ENCODE data around the gene CCL15.
"Not testable (repeated sequence)": the region's sequence is repeated elsewhere in the genome, so short reads cannot be mapped to it uniquely, and the experiment has no call there.

The CCL15 gene, protein sequence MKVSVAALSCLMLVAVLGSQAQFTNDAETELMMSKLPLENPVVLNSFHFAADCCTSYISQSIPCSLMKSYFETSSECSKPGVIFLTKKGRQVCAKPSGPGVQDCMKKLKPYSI

DNA sequence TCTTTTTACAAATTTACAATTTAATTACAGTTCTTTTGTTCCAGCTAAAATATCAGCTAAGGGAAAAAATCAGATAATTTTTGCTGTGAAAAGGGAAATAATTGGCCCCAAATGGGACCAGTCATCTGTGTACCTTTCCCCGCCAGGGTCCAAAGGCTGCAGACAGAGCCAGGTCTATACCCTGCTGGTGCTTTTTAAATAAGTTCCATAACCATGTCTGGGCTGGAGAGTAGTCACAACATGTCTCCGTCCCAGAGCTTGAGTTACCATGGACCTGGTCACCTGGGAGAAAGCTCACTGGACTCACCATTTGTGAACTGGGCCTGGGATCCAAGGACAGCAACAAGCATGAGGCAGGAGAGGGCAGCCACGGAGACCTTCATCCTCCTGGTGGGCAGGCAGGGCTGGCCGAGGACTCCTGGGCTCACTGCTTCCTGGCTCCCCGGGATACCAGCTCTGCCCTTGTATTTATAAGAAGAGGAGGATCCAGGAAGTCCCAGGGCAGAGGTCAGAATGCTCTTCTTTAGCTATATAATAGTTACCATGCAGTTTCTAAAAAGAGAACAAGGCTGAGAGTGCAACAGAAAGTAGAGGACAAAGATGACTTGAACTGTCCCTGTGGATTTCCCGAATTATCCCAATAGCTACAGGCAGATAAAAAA lies at the start of gene CCL15:
TSS of gene CCL15 (minus strand) at position 444 of the 662 bp plus-strand sequence. CDS start at position 383, 61 bp downstream.
- no peak for DNase-seq

DNA sequence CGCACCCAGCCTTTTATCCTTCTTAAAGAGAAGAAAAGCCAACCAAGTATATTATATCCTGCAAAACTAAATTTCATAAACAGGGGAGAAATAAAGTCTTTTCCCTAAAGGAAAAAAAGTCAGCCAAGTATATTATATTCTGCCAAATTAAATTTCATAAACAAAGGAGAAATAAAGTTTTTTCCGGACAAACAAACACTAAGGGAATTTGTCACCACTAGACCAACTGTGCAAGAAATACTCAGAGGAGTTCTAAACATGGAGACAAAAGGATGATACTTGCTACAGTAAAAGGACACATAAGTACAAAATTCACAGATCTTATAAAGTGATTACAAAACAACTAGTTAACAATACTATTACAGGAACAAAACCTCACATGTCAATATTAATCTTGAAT lies 48.3 kb upstream of the CCL15 start:
- no peak for DNase-seq

DNA sequence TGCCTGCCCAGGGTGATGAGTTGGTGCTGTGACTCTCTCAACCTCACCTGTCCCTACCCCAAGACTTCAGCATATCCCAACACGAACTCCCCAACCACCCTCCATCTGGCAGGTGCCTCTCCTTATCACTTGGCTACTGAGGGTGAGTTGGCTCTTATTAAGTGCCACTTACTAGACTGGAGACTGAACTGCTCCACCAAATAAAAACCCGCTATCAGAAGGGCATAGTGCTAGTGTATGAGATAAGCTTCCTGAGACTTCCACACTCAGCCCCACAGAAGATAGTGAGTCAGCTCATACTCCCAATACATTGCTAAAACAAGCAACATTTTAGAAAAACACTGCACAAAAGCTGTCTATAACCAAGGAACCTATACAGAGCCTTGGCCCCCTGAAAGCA lies 46.7 kb upstream of the CCL15 start:
- DNase-seq = no peak

DNA sequence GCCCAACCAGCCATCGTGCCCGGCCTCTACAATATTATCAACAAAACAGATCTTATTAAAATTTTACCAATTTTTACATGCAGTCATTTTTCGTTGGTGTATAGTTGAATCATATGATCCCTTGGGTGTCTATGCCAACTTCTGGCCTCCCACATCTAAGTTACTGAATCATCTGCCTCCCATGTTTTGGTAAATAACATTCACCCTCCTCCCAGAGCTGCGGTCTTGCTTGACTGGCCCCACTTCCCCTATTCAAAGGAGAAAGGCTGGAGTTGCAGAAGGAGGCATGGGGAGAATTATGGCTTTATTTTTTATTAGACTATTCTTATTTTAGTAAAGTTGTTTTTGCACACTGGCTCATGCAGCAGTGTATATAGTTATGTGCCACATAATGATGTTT lies 34.9 kb upstream of the CCL15 start:
- no peak for DNase-seq

DNA sequence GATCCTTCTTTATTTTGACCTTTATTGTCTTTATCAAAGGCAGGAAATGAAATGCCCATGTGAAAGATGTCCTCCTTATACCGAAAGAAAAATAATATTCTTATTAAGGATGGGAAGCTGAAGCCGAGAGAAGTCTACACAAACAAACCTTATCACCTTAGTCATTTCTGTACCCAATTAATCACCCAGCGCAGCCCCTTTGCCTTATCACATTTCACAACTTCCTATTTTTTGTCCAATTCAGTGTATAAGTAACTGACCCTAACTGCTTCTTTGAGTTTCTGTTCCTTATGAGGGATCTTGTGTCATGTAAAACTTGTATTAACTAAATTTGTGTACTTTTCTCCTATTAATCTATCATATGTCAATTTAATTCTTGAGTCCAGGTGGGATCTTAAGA lies 32.8 kb upstream of the CCL15 start:
- DNase-seq = no peak

DNA sequence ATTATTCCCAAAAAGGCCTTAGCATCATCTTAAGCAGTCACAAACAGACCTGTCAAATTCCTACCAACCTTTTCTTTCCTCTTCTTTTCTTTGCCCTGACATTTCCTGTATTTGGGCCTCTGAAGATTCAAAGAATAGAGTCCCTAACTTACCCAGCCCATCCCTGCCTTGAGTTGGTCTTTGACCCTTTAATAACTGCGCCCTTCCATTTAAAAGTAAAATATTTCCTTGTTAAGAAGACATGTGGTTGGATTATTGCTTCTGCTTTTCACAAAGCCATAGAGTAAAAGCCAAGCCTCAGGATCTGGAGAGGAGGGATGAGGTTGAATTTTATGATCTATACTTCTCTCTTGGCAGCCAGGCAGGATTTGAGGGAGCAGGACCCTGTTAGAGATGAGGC lies 29.6 kb upstream of the CCL15 start:
- DNase-seq = no peak

DNA sequence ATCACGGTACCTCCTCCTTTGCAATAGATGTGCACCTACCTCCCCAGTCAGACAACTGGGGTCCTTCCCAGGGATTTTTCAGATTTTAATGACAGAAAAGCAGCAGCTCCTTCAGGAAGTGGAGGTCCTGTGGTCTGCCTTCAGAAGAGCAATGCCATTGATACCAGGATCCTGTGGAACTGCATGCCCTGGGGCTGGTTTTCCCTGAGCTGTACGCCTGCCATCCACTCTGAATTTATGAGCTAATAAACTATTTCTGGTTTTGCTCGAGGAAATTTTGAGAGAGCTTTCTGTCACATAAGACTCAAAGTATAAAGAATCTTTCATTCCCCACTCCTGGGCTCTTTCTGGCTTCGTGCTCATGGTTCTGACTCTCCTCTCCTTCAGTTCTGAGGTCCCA lies 26.4 kb upstream of the CCL15 start:
- DNase-seq = no peak

DNA sequence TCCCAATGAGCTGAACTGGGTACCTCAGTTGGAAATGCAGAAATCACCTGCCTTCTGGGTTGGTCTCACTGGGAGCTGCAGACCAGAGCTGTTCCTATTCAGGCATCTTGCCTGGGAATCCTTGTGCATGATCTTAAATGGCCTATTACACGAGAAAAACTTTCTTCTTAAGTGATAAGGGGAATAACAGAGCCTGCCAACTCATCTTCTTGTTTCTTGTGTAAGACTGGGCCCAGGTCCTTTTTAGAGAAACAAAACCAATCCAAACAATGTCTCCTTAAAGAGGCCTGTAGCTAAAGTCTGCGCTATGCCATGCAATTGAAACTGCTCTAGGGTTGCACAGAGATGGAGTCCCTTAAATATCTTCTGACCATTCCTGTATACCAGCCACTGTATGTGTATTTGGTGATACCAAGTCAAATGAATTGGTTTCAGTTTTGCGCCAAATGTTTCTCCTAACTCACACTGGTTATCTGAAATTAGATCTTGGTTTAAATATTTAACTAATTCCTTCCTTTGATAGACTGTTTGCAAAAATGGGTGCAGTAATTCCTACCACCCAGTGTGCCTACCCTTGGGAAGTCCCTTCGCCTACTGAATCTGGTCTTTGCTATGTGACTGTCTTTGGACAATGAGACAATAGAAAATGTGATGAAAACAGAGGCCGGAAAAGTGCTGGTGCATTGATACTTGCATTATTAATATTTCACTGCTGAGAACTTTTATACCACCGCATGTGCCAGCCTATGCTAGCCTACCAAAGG lies 22.9 kb upstream of the CCL15 start:
- no peak for DNase-seq

DNA sequence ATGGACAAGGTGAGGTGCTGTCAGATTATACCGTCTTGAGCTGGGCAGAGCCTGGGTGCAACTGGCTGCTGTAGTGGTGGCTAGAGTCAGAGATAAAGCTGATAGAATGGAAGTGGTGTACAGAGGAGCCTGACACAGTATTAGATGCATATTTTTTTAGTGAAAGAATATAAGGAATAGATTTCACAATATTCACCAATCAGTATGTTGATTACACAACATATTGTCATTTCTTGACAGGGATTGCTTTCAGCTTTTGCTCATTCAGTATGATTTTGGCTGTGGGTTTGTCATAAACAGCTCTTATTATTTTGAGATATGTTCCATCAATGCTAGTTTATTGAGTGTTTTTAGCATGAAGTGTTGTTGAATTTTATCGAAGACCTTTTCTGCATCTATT lies 18.1 kb upstream of the CCL15 start:
- DNase-seq = no peak

DNA sequence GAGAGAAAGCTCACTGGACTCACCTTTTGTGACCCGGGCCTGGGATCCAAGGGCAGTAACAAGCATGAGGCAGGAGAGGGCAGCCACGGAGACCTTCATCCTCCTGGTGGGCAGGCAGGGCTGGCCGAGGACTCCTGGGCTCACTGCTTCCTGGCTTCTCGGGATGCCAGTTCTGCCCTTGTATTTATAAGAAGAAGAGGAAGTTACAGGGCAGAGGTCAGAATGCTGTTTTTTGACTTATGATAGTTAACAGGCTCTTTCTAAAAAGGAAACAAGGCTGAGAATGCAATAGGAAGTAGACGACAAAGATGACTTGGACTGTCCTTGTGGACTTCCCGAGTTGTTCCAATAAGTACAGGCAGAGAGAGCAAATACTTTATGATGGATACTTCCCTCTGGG lies 16.4 kb upstream of the CCL15 start, which contains the start of gene CCL23:
TSS of gene CCL23 (minus strand) at position 174 of the 400 bp plus-strand sequence. CDS start at position 99, 75 bp downstream.
- DNase-seq = no peak

DNA sequence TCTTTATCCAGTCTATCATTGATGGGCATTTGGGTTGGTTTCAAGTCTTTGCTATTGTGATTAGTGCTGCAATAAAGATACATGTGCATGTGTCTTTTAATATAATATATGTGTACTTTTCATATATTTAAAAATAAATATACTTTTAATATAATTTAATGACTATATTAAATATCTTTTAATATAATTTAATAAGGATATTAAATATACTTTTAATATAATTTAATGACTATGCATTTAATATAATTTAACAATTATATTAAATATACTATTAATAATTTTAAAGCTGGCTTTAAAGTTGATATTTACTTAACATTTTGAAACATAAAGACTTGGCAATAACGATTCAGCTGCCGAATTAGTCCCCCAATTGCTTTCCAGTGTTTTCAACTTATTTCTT lies 15.2 kb upstream of the CCL15 start:
- no peak for DNase-seq

DNA sequence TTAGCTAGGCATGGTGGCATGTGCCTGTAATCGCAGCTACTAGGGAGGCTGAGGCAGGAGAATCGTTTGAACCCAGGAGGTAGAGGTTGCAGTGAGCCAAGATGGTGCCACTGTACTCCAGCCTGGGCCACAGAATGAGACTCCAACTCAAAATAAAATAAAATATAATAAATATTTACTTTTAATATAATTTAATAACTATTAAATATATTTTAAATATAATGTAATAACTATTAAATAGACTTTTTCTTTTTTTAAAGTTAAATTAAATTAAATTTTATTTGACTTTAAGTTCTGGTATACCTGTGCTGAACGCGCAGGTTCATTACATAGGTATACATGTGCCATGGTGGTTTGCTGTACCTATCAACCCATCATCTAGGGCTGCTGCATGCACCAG lies 14.5 kb upstream of the CCL15 start:
- not testable (repeated sequence) for DNase-seq

DNA sequence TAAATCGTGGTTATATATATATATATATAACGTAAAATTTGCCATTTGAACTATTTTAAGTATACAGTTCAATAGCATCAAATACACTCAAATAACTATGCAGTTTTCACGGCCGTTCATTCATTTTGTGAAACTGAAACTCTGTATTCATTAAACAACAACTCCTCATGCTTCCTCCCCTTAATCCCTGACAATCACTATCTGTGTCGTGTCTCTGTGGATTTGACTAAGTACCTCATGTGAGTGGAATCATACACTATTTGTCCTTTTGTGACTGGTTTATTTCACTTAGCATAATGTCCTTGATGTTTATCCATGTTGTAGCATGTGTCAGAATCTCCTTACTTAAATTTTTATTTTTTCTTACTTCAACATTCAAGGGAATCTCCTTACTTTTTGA lies 13.6 kb upstream of the CCL15 start:
- no peak for DNase-seq

DNA sequence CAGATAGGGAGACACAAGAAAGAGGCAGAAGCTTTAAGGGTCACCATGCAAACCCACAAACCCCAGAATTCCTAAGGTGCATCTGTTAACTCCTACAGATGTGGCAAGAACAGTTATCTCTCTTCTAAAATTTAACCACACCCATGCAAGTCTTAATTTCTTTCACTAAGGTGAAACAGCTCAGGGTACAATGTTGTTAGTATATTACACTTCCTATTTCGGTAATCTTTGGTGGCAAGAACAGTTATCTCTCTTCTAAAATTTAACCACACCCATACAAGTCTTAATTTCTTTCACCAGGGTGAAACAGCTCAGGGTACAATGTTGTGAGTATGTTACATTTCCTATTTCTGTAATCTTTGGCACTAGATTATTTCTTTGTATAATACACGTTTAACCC lies 9.8 kb upstream of the CCL15 start:
- no peak for DNase-seq

DNA sequence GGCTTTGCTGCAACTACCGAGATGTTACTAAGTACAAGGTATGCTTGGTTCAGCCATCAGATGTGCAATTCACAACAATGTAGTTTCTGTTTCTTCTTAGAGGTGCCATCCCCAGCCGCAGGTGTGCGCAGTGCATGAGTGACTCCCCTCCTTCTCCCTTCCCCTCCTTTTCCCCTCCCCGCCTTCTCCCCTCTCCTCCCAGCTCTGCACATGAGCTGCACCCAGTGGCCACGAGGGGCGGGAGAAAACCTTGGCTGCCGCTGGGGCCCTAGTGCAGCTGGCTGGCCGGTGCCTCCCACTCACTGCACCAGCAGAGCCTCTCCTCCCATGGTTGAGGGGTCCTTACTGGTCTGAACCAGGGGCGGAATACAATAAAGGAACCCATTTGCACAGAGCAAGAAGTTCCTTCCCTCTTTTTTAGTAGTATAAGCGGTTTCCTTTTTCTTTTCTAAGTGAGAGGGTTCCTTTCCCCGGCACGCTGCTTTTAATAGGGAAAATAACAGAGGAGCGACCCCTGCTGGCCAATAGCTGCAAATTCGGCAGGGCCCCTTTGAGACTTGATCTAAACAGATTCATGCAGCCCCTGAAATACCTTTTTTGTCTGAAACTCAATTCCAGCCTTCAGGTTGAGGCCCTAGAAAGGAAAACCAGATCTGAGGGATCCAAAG lies 7.8 kb upstream of the CCL15 start:
- no peak for DNase-seq

DNA sequence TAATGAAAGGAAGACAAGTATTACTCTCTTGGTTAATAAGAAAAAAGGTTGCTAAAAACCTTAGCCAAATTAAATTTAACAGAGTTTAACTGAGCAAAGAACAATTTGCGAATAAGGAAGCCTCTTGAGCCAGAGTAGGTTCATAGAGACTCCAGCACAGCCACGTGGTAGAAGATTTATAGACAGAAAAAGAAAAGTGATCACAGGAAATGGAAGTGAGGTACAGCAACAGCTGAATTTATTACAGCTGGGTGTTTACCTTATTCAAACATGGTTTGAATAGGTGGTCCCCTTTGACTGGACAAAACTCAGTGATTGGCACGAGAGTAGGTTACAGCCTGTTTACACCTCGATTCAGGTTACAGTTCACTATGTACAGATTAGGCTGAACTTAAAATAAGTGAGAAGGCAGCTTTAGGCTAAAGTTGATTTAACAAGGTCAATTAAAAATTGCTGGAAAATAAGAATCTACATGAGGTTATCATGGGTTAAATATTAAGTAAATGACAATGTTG lies 3.3 kb upstream of the CCL15 start:
- no peak for DNase-seq

DNA sequence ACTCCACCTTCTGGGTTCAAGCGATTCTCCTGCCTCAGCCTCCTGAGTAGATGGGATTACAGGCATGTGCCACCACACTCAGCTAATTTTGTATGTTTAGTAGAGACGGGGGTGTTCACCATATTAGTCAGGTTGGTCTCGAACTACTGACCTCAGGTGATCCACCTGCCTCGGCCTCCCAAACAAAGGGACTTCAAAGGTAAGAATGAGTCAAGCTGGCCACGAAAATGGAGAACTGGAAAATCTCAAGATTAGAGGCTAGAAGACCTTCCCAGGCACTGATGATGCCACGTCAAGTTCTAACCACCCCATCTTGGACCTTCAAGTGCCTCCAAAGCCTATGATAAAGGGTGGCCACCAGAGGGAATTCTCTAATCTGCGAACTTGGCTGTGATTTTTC lies 1.3 kb upstream of the CCL15 start:
- no peak for DNase-seq

DNA sequence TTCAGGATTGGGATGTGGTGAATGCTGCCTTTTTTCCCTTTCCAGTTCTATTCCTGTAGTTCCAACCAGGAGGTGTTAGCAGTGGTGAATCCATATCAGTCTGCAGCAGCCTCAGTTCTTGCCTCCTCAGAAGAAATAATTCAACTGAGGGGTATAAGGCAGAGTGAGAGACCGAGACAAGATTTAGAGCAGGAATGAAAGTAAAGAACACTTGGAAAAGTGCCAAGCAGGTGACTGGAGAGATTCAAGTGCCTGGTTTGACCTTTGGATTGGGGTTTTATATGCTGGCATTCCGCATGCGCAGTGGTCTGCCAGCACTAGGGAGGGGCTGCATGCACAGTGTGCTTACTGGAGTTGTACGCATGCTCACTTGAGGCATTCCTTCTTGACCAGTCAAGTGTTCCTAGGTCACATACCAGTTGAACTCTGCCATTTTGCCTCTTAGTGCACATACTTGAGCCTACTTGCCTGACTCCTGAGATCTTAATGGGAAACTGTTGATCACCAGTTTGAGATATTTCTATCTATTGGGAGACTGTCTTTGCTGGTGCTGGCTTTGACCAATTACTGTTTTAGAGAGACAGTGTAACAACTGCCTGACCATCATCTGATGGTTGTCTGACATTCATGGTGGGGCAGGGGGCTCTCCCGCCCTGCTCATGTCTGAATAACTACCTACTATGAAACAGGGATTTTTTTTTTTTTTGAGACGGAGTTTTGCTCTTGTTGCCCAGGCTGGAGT lies 680 bp upstream of the CCL15 start:
- no peak for DNase-seq

DNA sequence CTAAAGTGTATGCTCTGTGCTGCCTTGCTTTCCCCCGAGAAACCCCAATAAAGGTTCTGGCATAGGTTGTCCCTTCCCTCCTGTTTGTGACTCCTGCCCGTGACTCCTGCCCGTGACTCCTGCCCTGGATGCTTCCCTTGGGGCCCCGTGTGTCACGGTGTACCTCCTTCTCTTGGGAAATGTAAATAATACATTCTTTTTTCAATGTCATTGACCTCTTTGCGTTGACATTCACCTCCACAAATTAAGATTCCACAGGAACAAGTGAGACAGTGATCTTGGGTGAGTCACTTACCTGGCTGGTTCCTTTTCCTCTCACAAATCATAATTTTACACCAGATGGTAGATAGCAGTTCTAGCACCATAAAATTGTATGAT lies 632 bp downstream of the CCL15 start:
- no peak for DNase-seq

DNA sequence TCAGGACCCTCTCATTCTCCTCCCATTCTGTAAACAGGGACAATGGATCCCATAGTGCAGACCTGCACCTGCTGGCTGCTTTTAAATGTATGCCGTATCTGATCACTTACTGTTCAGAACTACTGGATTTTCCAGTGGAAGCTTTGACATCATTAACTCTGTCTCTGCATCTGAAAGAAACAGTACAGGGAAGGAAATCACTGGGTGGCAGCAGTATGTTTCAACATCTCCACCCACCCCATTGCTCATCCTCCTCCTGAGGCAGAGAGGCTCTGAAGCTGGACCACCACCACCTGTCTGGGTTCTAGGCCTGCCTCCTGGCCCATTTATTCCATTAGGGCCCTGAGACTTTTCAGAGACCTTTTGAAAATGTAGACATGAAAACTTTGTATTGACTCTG lies 2.6 kb downstream of the CCL15 start:
- no peak for DNase-seq

DNA sequence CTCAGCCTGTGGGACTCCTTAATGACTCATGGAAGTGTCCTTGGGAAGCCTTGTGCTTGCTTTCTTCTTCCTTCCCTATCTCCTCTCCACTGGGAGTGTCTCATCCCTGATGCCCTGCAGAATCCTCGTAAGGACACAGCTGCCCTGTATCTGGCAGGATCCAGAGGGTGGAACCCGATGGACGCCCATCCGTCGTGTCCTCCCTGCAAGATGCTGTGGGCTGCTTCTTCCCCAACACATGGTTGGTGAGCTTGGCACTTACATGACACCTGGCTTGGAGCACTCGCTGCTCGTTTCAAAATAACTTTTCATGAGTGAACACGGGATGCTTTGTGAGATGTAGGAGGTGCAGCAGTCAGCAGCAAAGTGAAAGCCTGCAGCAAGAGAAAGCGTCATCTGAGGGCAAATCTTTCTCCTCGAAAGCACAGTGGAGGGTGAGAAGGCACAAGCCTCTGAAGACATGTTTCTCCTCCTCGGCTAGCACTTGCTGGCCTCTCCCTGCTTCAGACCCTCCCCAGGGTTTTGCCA lies 3.3 kb downstream of the CCL15 start:
- no peak for DNase-seq

DNA sequence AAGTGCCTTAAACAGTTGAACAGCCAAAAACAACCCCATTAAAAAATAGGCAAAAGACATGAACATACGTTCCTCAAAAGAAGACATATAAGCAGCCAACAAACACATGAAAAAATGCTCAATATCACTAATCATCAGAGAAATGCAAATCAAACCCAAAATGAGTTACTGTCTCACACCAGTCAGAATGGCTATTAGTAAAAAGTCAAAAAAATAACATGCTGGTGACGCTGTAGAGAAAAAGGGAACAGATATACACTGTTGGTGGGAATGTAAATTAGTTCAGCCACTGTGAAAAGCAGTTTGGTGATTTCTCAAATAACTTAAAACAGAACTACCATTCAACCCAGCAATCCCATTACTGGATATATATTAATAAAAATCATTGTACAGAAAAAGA lies 6.0 kb downstream of the CCL15 start:
- not testable (repeated sequence) for DNase-seq

DNA sequence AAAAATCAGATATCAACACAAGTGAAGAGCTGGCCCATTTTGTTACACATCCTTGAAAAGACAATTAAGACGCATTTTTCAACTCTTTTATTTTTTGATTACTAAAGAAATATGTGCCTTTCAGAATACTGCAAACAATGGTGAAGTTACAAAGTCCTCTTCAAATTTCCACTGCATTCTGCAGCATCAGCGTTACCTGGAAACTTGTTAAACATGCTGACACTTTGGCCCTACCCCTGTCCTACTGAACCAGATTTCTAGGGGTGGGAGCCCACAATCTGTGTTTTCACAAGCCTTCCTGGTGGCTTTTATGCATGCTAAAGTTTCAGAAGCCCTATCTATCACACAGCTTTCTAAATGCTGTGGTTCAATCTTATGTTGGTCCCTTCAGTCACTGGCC lies 10.3 kb downstream of the CCL15 start:
- DNase-seq = no peak
